GM12878 (cell line): ENCODE data around the gene SFMBT1. TPM values are rescaled to one million over a fixed set of nuclear protein-coding genes. Genes with fewer than 3 reads are reported as not detected.

Source experiments
- ATF7 ChIP-seq: fragments of 450-650 bp; IDR thresholded peaks from 2 replicates; pipeline ENCODE4 v1.6.1; 2016; ENCODE audit warnings: low read depth, mild to moderate bottlenecking
- CBX5 ChIP-seq: sonication (generic); IDR thresholded peaks from 2 replicates; pipeline ENCODE4 v1.6.1; 2016; ENCODE audit warnings: low read depth, moderate library complexity, mild to moderate bottlenecking, inconsistent platforms
- CREB1 ChIP-seq: IDR thresholded peaks from 2 replicates; pipeline ENCODE4 v1.6.1; 2012; ENCODE audit warnings: low read depth, mild to moderate bottlenecking, inconsistent platforms
- RUNX3 ChIP-seq: IDR thresholded peaks from 2 replicates; pipeline ENCODE4 v1.6.1; 2012; ENCODE audit warnings: low read length, inconsistent platforms
- YY1 ChIP-seq: IDR thresholded peaks from 2 replicates; pipeline ENCODE4 v1.6.1; 2011; ENCODE audit warnings: low read depth, mild to moderate bottlenecking, low read length
- ZNF207 ChIP-seq: fragments of 450-650 bp; IDR thresholded peaks from 2 replicates; pipeline ENCODE4 v1.6.1; 2014; ENCODE audit warnings: antibody characterized with exemption, mild to moderate bottlenecking, borderline replicate concordance
- polyA plus RNA-seq, 11 experiments: library from polyadenylated mRNA; depleted of rRNA in 4 of 11; unstranded in 6 of 11; stranded (reverse) in 5 of 11; fragments of >200 nt; fragmentation: Nextera tagmentation in 4 of 11; fragmentation: Illumina TruSeq in 1 of 11; extraction: Ambion mirVana in 4 of 11; extraction: Trizol in 1 of 11; gene quantifications; 1 replicate in 1 of 11; 2 replicates in 10 of 11; pipeline versions ENCODE4 v1.2.1 to v1.2.3, GENCODE V29; 2011 to 2016; ENCODE audit warnings: inconsistent platforms in 2 of 11, missing spikeins in 2 of 11, low read depth in 1 of 11
- total RNA-seq, 4 experiments: library from RNA; depleted of rRNA in 3 of 4; stranded (reverse); fragments of >200 nt in 3 of 4; fragmentation: Illumina TruSeq in 1 of 4; extraction: Trizol in 1 of 4; gene quantifications; 2 replicates each; pipeline versions ENCODE4 v1.2.1 to v1.2.3, GENCODE V29; 2013 to 2021
- TF ChIP-seq, protein P1 (sequence below): fragments of 450-650 bp; IDR thresholded peaks from 2 replicates; pipeline ENCODE4 v1.6.1; 2016; ENCODE audit warnings: mild to moderate bottlenecking, moderate library complexity, borderline replicate concordance
- TF ChIP-seq, protein P2 (sequence below): fragments of 450-650 bp; formaldehyde crosslinking; IDR thresholded peaks from 2 replicates; pipeline ENCODE4 v1.4.0; 2020; ENCODE audit warnings: mild to moderate bottlenecking, moderate library complexity

The SFMBT1 gene
- total and polyA plus RNA-seq, 10 of the 15 experiments (the other 5 are each of a cell fraction or from before 2014, with no cell fraction given) = 3.2 to 19.5 (median 11.4) TPM

DNA sequence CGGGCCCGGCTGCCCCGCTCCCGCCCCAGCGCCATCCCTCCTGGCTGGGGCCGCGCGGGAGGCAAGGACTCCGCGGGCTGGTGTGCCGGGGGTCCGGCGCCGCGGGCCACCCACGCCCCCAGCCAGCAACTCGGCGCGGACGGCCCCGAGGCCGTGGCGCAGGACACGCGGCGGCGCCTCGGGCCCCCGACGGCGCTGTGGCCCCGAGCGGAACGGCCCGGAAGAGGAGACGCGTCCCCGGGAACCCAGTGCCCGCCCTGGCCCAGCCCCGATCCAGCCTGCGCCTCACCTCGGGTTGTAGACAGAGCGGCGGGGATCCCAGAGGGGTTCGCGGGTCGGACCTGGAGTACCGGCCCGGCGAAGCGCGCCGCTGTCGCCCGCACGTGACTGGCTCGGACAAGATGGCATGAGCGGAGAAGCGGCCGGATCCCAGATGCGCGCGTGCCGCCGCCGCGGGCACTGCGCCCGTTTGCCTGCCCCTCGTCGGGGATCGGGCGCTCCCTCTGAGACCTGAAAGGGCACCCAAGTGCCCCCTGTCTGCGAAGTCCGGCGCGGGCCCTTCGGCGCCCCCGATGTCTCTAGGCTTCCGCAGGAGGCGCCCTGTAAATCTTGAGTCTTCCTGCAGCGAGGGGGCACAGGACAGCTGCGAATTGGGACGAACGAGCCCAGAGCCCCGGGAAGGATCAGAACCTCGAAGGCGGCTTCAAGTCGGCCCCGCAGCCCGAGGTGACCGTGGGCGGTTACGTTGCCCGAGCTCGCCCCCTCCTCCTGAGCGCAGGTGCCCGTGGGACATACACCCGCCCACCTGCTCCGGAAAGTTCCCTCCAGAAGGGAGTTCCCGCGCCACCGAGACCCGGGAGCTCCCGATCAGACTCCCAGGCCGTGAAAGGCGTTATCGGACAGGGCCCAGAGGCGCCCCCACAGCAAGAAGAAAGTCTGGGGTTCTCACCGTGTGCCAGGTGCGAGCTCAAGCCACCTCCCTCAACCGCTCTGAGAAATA, 598 bp upstream of the SFMBT1 start (continued):
- TF ChIP-seq, protein P1, sequence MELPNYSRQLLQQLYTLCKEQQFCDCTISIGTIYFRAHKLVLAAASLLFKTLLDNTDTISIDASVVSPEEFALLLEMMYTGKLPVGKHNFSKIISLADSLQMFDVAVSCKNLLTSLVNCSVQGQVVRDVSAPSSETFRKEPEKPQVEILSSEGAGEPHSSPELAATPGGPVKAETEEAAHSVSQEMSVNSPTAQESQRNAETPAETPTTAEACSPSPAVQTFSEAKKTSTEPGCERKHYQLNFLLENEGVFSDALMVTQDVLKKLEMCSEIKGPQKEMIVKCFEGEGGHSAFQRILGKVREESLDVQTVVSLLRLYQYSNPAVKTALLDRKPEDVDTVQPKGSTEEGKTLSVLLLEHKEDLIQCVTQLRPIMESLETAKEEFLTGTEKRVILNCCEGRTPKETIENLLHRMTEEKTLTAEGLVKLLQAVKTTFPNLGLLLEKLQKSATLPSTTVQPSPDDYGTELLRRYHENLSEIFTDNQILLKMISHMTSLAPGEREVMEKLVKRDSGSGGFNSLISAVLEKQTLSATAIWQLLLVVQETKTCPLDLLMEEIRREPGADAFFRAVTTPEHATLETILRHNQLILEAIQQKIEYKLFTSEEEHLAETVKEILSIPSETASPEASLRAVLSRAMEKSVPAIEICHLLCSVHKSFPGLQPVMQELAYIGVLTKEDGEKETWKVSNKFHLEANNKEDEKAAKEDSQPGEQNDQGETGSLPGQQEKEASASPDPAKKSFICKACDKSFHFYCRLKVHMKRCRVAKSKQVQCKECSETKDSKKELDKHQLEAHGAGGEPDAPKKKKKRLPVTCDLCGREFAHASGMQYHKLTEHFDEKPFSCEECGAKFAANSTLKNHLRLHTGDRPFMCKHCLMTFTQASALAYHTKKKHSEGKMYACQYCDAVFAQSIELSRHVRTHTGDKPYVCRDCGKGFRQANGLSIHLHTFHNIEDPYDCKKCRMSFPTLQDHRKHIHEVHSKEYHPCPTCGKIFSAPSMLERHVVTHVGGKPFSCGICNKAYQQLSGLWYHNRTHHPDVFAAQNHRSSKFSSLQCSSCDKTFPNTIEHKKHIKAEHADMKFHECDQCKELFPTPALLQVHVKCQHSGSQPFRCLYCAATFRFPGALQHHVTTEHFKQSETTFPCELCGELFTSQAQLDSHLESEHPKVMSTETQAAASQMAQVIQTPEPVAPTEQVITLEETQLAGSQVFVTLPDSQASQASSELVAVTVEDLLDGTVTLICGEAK = no peak; the same call in 1 of the 2 replicates
- TF ChIP-seq CREB1 = peak; percentile 34; the same call in 1 of the 2 replicates
- peak; percentile 26; the same call in 1 of the 2 replicates for TF ChIP-seq YY1
- TF ChIP-seq, protein P2, sequence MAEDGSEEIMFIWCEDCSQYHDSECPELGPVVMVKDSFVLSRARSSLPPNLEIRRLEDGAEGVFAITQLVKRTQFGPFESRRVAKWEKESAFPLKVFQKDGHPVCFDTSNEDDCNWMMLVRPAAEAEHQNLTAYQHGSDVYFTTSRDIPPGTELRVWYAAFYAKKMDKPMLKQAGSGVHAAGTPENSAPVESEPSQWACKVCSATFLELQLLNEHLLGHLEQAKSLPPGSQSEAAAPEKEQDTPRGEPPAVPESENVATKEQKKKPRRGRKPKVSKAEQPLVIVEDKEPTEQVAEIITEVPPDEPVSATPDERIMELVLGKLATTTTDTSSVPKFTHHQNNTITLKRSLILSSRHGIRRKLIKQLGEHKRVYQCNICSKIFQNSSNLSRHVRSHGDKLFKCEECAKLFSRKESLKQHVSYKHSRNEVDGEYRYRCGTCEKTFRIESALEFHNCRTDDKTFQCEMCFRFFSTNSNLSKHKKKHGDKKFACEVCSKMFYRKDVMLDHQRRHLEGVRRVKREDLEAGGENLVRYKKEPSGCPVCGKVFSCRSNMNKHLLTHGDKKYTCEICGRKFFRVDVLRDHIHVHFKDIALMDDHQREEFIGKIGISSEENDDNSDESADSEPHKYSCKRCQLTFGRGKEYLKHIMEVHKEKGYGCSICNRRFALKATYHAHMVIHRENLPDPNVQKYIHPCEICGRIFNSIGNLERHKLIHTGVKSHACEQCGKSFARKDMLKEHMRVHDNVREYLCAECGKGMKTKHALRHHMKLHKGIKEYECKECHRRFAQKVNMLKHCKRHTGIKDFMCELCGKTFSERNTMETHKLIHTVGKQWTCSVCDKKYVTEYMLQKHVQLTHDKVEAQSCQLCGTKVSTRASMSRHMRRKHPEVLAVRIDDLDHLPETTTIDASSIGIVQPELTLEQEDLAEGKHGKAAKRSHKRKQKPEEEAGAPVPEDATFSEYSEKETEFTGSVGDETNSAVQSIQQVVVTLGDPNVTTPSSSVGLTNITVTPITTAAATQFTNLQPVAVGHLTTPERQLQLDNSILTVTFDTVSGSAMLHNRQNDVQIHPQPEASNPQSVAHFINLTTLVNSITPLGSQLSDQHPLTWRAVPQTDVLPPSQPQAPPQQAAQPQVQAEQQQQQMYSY = no peak
- TF ChIP-seq RUNX3 = no peak; the same call in 1 of the 2 replicates
- no peak for TF ChIP-seq CBX5
- 0 out of 2 replicates have a peak, but pooled peaks have one; percentile 20 for TF ChIP-seq ATF7
- 0 out of 2 replicates have a peak, but pooled peaks have one; percentile 41 for TF ChIP-seq ZNF207
